ENCODE data around the gene ACACB. TPM values are rescaled to one million over a fixed set of nuclear protein-coding genes. Genes with fewer than 3 reads are reported as not detected.

The ACACB gene
- polyA plus RNA-seq, 1 donor from 2014 or later: 0.22 TPM

DNA sequence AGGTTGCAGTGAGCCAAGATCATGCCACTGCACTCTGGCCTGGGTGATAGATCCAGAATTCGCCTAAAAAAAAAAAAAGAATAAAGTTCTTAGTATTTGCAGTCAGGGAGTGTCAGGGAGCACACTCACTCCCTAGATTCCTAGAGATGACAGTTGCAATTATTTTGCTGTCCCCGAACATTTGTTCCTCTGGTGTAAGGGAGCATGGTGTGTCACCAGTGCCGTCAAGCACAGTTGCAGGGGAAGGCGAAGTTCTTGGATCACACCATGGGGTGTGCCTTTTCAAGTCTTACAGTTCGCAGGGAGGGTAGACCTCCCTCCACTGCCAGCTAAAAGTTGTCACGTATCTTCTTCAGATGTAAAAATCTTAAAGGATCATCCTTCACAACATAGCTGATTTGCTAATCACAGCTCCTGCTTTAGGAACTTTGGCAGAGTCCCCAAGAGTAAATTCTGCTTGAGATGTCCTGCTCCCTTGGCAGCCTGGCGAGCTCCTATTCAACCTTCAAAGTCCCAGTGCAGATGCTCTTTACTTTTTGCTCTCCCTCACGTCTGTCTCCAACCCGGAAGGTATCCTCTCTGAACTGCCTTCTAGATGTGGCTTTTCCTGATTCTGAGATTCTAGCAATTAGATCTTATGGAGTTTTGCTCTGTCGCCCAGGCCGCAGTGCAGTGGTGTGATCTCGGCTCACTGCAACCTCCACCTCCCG is 11.3 kb downstream of the ACACB start:
- Histone ChIP-seq H3K4me2 (ENCODE audit: low read length) (no peak overlapping the region), H3K36me3 (ENCODE audit: insufficient read depth, low read length) (no peaks in the 10 kb centered on the region), H2AFZ (ENCODE audit: low read depth, low read length) (no peak overlapping the region), H3K27me3 (ENCODE audit: insufficient read depth, low read depth, low read length) (no peaks in the 10 kb centered on the region), H4K20me1 (ENCODE audit: insufficient read depth) (no peaks in the 10 kb centered on the region), H3F3A (ENCODE audit: insufficient read depth, low read length, poor library complexity, severe bottlenecking) (no peaks in the 10 kb centered on the region), H3K9ac (ENCODE audit: low read length) (no peak overlapping the region), H3K9me2 (ENCODE audit: insufficient read depth, low read length) (no peaks in the 10 kb centered on the region), H3K4me3 (ENCODE audit: low read length) (no peak overlapping the region), H3K9me3 (ENCODE audit: low read length) (no peaks in the 10 kb centered on the region), H3K27ac (ENCODE audit: low read length) (no peak overlapping the region), H3K79me2 (replicated peaks; ENCODE audit: insufficient read depth, low read length) (no peaks in the 10 kb centered on the region)
- TF ChIP-seq MXI1 (conservative IDR thresholded peaks at IDR 0.05; ENCODE audit: poor library complexity, severe bottlenecking) (no peak), SMC3 (conservative IDR thresholded peaks at IDR 0.05; ENCODE audit: poor library complexity) (no peak), EZH2 (IDR thresholded peaks at IDR 0.05; ENCODE audit: borderline replicate concordance, insufficient read depth, low read length, poor library complexity, severe bottlenecking) (no peak), POLR2AphosphoS5 (IDR thresholded peaks at IDR 0.05) (no peak), RAD21 (conservative IDR thresholded peaks at IDR 0.05) (no peak), EP300 (conservative IDR thresholded peaks at IDR 0.05; ENCODE audit: poor library complexity, severe bottlenecking) (no peak), TAF1 (IDR thresholded peaks at IDR 0.05; ENCODE audit: low read depth) (no peak)
- TF ChIP-seq, protein P1, sequence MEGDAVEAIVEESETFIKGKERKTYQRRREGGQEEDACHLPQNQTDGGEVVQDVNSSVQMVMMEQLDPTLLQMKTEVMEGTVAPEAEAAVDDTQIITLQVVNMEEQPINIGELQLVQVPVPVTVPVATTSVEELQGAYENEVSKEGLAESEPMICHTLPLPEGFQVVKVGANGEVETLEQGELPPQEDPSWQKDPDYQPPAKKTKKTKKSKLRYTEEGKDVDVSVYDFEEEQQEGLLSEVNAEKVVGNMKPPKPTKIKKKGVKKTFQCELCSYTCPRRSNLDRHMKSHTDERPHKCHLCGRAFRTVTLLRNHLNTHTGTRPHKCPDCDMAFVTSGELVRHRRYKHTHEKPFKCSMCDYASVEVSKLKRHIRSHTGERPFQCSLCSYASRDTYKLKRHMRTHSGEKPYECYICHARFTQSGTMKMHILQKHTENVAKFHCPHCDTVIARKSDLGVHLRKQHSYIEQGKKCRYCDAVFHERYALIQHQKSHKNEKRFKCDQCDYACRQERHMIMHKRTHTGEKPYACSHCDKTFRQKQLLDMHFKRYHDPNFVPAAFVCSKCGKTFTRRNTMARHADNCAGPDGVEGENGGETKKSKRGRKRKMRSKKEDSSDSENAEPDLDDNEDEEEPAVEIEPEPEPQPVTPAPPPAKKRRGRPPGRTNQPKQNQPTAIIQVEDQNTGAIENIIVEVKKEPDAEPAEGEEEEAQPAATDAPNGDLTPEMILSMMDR (IDR thresholded peaks at IDR 0.05; ENCODE audit: poor library complexity, severe bottlenecking): no peak
- TF ChIP-seq, protein P2, sequence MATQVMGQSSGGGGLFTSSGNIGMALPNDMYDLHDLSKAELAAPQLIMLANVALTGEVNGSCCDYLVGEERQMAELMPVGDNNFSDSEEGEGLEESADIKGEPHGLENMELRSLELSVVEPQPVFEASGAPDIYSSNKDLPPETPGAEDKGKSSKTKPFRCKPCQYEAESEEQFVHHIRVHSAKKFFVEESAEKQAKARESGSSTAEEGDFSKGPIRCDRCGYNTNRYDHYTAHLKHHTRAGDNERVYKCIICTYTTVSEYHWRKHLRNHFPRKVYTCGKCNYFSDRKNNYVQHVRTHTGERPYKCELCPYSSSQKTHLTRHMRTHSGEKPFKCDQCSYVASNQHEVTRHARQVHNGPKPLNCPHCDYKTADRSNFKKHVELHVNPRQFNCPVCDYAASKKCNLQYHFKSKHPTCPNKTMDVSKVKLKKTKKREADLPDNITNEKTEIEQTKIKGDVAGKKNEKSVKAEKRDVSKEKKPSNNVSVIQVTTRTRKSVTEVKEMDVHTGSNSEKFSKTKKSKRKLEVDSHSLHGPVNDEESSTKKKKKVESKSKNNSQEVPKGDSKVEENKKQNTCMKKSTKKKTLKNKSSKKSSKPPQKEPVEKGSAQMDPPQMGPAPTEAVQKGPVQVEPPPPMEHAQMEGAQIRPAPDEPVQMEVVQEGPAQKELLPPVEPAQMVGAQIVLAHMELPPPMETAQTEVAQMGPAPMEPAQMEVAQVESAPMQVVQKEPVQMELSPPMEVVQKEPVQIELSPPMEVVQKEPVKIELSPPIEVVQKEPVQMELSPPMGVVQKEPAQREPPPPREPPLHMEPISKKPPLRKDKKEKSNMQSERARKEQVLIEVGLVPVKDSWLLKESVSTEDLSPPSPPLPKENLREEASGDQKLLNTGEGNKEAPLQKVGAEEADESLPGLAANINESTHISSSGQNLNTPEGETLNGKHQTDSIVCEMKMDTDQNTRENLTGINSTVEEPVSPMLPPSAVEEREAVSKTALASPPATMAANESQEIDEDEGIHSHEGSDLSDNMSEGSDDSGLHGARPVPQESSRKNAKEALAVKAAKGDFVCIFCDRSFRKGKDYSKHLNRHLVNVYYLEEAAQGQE (IDR thresholded peaks at IDR 0.05; ENCODE audit: borderline replicate concordance): no peak

DNA sequence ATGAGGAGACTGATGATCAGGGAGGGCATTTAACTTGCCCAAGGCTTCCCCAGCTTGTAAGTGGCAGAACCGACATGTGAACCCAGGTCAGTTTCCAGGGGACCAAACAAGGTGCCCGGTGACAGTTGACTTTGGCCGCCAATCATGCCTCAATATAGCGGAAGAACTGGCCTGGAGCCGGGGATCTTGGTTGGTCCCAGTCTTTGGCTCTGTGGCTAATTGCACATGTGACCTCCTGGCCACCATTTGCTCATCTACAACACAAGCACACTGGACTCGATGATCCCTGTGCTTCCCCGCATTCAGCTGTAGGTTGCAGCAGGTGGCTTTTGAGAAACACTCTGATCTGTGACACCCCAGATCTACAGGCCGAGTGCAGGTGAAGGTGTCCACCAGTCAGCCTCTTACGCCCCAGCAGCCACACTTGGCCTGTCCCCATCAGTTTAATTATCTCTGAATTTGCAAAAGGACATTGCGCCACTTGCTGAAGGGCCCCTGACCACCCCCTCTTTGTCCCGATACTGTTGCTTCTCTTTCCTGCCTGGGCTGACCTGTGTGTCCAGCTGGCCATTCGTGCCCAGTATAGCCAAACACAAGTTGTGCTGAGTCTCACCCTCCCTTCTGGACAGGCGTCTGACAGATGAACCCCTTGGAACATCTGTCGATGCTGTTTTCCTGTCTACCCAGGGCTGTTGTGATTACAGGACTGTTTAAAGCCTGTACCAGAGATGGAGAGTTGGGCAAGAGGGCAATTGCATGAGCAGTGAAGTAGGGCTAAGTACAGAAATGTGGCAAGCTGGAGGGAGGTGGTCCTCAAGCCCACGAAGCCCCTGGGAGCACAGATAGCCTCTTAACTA is 14.1 kb downstream of the ACACB start:
- no peaks in the 10 kb centered on the region for H3F3A ChIP-seq (ENCODE audit: insufficient read depth, low read length, poor library complexity, severe bottlenecking)
- H3K36me3 ChIP-seq (ENCODE audit: insufficient read depth, low read length): no peaks in the 10 kb centered on the region
- no peak overlapping the region for H2AFZ ChIP-seq (ENCODE audit: low read depth, low read length)
- no peaks in the 10 kb centered on the region for H3K9me2 ChIP-seq (ENCODE audit: insufficient read depth, low read length)
- H4K20me1 ChIP-seq (ENCODE audit: insufficient read depth): no peaks in the 10 kb centered on the region
- H3K27me3 ChIP-seq (ENCODE audit: insufficient read depth, low read depth, low read length): no peaks in the 10 kb centered on the region
- H3K4me2 ChIP-seq (ENCODE audit: low read length): no peak overlapping the region
- TF ChIP-seq EZH2 (IDR thresholded peaks at IDR 0.05; ENCODE audit: borderline replicate concordance, insufficient read depth, low read length, poor library complexity, severe bottlenecking): no peak
- no peak for TF ChIP-seq SMC3 (conservative IDR thresholded peaks at IDR 0.05; ENCODE audit: poor library complexity)
- TF ChIP-seq, protein P1 (IDR thresholded peaks at IDR 0.05; ENCODE audit: poor library complexity, severe bottlenecking): no peak
- TF ChIP-seq RAD21 (conservative IDR thresholded peaks at IDR 0.05): no peak
- TF ChIP-seq POLR2AphosphoS5 (IDR thresholded peaks at IDR 0.05): no peak
- no peak for TF ChIP-seq TAF1 (IDR thresholded peaks at IDR 0.05; ENCODE audit: low read depth)
- no peaks in the 10 kb centered on the region for H3K9me3 ChIP-seq (ENCODE audit: low read length)
- no peak overlapping the region for H3K27ac ChIP-seq (ENCODE audit: low read length)
- H3K9ac ChIP-seq (ENCODE audit: low read length): no peak overlapping the region
- H3K79me2 ChIP-seq (replicated peaks; ENCODE audit: insufficient read depth, low read length): no peaks in the 10 kb centered on the region
- H3K4me3 ChIP-seq (ENCODE audit: low read length): no peak overlapping the region

Data from neural cell (in vitro differentiated cells).